ENCODE data around the gene CACNA2D3.

CACNA2D3 gene

DNA sequence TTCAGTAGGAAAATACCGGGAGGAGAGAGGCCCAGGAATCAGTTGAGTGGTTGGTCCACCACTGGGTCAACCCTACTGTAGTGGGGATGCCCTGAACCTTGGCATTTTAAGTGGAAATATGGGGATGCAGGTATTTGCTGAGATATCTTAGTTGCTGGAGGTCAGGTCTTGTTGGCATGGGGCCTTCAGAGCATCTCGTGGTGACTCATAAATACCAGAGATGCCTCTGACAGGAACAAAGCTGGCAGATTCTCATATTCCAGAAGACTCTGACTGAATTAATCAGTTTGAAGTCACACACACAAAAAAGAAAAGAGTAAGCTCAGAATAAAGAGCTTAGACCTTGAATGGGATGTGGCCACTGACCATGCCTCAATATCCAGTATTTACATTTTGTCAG is 91.6 kb downstream of the CACNA2D3 start:
- in situ Hi-C loops (cut with HindIII; ENCODE audit: low sequenced_read_pairs): no loop called here

DNA sequence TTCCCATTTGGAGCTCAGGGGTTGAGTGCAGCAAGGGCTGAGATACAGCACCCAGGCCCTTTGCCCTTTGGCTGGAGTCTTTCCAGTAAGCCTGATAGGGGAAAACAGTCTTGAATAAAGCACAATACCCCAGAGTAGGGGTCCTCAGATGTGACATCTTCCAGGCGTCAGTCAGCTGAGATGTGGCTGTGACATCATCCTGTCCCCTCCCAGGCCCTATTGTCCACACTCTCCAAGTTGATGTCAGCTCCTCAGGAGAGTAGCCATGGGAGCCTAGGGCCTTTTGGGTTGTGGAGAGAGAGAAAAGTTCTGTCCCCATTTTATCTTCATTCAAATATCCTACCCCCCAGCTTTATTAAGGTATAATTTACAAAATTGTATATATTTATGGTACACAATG is 92.5 kb downstream of the CACNA2D3 start:
- in situ Hi-C loops (cut with HindIII; ENCODE audit: low sequenced_read_pairs): no loop called here

DNA sequence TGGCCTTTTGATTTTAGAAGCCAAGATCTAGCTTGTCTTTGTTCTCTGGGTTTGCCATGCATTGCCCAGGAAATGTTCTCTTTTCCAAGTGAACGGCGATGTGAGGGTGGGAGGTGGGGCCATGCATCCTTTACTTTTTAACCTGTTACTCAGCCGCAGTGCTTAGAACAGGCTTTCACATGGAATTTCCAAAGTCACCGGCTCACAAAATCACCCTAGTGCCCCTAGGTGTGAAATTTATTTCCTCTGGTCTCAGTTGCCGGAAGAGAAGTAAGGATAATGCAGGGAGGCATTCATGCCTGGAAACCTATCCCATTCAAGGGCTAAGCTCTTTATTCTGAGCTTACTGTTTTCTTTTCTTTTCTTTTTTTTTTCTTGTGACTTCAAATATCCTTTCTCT is 93.2 kb downstream of the CACNA2D3 start:
- in situ Hi-C loops (cut with HindIII; ENCODE audit: low sequenced_read_pairs): no loop called here

DNA sequence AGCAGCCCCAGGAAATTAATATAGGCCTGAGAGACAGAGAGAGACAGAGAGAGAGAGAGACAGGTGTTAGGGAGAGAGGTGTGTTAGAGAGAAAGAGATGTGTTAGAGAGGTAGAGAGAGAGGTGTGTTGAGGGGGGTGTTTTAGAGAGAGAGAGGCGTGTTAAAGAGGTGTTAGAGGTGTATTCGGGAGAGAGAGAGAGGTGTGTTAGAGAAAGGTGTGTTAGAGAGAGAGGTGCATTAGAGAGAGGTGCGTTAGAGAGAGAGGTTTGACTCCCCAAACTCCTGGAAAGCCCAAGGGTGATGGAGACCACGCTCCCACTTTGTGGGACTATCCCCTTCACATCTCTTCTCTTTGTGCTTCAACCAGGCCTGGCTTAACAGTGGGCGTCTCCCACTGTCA is 95.5 kb downstream of the CACNA2D3 start:
- in situ Hi-C loops (cut with HindIII; ENCODE audit: low sequenced_read_pairs): no loop called here

DNA sequence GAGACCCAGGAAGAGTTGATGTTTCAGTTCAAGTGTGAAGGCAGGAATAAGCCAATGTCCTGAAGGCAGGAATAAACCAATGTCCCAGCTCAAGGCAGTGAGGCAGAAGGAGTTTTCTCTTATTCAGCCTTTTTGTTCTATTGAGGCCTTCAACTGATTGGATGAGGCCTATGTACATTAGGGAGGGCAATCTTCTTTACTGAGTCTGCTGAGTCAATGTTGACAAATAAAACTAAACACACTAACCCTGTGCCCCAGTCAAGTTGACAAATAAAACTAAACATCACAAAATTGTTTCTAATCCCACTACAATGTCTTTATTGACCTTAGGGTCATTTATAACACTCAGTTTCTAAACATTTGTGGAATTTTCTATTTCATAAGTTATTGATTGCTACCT is 100.0 kb downstream of the CACNA2D3 start:
- in situ Hi-C loops (cut with HindIII; ENCODE audit: low sequenced_read_pairs): no loop called here

DNA sequence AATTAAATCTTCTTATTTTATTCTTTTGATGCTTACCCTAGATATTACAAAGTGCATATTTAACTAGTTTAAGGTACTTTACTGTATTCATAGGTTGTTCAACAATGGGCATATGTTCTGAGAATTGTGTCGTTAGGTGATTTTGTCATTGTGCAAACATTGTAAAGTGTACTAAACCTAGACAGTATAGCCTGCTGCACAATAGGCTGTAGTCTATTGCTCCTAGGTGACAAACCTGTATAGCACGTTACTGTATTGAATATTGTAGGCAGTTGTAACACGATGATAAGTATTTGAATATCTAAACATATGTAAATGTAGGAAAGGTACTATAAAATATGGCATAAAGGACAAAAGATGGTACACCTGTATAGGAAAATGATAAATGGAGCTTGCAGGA is 100.7 kb downstream of the CACNA2D3 start:
- in situ Hi-C loops (cut with HindIII; ENCODE audit: low sequenced_read_pairs): no loop called here

DNA sequence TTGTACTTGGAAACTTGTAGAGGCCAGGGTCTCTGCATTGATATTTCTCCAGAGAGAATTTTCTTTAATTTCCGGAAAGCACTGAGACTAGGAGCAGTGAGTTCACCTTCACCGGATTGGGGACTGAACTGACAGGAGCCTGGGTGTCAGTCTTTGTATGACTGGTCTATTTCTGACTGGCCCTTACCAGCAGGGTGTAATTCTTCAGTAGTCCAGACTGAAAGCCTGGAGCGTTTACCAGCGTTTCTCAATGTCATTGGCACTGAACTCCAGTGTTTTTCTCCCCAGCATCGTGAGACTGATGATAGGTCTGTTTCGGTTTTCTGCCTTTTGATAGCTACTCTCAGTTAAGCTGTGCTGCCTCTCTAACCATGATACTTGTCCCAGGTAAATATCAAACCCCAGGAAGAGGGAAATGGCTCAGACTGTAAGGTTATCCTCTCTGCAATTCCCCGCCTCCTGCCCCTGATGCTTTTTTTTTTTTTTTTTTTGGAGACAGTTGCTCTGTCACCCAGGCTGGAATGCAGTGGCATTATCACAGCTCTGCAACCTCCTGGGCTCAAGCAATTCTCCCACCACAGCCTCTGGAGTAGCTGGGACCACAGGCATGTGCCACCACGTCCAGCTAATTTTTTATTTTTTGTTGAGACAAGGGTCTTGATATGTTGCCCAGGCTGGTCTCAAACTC is 103.6 kb downstream of the CACNA2D3 start:
- in situ Hi-C loops (cut with HindIII; ENCODE audit: low sequenced_read_pairs): no loop called here

DNA sequence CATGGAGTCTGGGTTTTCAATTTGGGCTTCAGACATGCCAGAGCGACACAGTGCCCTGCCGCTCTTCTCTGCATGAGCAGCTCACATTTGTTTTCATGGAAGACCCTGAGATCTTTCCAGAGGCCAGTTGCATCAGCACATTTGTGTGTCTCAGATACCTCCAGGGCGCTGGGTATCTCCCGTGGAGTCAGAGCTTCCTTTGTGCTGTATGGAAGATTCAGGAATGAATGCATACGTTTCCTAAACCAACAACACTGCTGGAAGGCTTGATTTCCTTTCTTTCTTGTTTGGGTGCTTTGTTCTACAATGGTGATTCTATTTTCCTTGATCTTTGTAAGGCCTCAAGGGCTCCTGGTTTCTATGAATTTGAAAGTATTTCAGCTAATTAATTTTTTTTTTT is 106.5 kb downstream of the CACNA2D3 start:
- in situ Hi-C loops (cut with HindIII; ENCODE audit: low sequenced_read_pairs): no loop called here

DNA sequence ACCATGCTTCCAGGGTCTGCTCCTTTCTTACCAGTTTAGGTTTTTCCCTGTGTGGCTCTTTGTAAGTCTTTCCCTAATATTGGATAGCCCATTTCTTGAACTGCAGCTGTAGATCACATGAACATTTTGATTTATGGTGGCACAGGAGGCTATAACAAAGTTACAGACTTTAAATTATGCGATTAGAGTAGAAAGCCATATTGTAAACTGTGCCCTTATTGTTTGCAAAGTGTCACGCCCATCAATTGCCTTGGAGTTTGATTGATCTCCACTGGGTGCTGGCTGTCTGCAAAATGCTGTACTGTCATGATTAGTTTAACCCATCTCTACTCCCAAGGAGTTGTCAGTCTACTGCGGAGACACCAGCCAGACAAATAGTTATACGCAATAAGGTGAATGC is 110.3 kb downstream of the CACNA2D3 start:
- in situ Hi-C loops (cut with HindIII; ENCODE audit: low sequenced_read_pairs): loop anchor here (5.0 kb wide), 1 partner anchor 95 kb away; no protein-coding TSS in a partner anchor

DNA sequence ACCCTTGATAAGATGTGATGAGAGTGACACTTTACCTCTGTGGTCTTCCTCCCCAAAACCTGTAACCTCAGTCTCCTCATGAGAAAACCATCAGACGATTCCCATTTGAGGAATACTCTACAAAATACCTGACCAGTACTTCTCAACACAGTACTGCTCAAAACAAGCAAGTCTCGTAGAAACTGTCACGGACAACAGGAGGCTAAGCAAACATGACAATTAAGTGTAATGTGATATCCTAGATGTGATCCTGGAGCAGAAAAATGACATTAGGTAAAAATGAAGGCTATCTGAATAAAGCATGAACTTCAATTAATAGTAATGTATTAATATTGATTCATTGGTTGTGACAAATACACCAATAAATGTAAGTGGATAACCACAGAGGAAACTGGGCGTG is 113.6 kb downstream of the CACNA2D3 start:
- in situ Hi-C loops (cut with HindIII; ENCODE audit: low sequenced_read_pairs): no loop called here

DNA sequence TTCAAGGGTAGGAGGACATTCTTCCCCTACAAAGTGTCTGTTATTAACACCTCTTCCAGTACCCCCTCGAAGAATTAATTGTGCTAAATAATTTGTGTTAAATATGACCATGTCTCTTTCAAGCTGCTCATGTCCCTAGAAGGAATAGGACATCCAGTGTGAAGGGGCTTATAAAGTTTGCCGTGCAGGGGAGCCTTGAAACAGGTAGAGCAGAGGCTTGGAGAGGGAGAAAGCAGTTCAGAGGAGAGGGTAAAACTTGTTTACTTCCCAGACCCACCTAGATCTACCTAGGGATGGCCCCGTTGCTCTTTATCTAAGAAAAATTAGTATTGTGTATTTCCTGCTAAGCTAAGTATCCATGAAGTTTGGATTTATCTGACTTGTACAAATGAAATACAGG is 114.8 kb downstream of the CACNA2D3 start:
- in situ Hi-C loops (cut with HindIII; ENCODE audit: low sequenced_read_pairs): no loop called here

DNA sequence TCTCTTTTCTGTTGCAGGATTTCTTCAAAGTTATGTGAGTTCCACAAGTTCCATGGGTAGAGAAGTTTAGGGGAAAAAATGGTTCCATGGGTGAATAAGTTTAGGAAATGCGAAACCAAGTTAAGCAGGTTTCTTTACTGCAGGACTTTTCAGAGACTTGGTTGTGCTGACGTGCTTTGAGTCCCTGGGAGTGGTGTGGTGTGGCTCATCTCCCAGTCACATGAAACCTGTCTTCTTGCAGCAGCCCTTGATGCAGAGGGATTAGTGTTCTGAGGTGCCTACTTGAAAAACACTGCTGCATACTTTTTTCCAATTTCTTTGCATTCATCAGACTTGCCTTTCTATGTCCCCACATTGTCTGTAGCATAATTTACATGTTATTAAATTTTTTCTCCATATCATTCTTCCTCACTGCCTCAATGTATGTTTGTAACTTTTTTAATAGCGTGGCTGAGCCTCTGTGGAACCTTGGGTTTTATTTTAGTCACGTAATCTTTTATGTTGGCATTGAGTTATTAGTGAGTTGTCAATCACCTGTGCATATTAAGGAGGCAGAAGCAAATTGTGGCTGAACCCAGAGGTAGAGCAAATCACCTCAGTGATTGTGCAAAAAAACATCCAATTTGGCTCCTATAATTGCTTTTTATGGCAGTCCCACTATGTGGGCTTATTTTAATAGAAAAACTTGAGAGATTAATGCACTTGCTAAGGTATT is 115.6 kb downstream of the CACNA2D3 start:
- in situ Hi-C loops (cut with HindIII; ENCODE audit: low sequenced_read_pairs): no loop called here

DNA sequence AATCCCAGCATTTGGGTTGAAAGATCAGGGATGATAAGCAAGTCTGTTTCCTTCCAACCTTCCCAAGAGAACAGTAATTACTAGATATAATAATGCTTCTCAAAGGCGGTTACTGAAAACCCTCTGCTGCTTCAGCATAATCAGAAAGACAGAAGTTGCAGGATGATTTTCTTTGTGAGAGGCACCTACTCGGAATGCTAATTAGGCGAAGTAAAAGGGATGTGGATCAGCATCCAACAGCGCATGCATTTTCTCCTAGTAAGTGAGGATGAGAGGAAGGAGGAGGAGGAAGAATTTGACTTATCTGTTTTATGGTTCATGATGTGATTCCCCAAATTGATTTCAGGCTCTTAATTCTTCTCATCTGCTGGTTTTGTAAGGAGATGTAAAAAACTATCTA is 118.0 kb downstream of the CACNA2D3 start:
- in situ Hi-C loops (cut with HindIII; ENCODE audit: low sequenced_read_pairs): no loop called here

DNA sequence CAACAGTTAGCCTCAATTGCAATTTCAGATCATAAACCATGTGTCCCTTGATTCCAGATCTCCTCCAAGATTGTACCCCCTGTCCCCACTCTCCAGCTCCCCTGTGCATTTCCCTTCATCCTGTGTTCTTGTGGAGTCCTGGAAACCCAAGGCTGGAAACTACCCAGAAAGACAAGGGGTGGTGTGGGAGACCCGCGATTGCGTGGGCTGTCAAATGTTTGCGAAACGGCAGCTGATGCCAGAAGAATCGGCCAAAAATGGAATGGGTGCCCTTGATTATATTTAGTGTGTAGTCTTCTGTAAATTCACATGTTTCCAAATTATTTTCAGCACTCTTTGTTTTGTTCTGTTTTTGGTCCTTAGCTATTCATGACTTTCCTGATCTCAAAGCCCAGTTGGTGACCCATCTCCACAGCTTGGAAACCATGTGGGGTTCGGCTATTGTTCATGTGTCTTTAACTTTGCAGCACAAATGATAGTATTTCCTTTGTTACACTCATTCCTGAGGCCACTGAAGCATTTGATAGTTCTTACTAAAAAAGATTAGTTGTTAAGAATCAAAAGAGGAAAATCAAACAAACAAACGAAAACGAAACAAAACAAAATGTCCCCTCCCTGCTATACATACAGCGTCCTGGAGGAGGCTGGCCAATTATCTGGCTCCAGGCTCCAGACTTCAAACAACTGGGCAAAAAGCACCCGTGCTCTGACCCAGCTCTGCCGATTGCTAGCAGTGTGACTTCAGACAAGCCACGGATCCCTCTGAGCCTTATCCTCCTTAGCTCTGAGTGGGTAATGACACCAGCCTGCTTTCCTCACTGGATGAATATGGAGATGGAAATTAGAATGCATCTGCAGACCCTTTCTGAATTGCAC is 120.9 kb downstream of the CACNA2D3 start:
- in situ Hi-C loops (cut with HindIII; ENCODE audit: low sequenced_read_pairs): no loop called here

DNA sequence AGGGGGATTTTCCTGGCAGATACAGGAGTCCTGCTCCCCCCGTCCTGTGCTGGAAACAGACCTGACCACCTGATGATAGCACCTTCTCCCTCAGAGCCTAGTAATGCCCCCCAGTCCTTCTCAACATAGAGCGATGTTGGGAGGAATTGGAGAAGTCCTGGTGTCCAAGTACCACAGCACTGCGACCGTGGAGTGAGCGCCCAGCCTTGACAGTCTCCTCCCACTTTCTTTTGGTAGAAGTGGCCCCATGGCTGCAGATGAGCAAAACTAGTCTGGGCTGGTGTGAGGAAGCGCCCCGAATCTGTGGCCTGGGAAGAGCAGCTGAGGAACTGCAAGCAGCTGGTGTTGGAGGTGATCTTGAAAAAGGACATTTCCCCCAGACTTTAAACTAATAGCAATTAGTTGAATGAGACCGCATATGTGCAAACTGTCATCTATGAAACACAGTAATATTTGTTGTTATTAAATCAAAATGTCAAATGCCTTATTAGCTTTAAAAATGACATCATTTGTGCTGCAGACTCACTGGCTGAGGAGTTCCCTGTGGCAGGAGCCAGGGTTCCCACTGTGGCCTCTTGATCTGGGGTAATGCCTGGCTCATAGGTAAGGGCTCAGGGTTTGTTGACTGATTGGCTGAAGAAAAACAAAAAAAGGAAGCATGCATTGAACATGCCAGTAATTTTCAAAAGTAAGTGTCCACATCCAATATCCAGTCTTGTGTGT is 121.8 kb downstream of the CACNA2D3 start:
- in situ Hi-C loops (cut with HindIII; ENCODE audit: low sequenced_read_pairs): no loop called here

DNA sequence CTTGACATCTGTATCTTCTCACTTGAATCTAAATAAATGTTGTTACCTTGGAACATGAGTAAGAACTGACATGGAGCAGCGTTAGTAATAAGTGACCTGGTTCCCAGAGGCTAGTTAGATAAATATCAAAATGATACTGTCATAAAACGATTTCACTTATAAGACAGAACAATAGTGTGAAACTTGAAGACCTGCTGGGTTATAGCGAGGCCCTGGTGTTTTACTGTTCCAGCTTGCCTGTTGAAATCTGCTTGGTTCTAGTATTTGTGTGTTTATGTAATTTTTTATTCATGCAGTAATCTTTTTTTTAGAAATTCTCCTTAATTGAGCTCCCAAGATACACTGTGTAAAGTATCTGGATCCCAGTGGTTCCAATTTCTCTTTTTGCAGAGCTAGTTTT is 129.4 kb downstream of the CACNA2D3 start:
- in situ Hi-C loops (cut with HindIII; ENCODE audit: low sequenced_read_pairs): no loop called here

DNA sequence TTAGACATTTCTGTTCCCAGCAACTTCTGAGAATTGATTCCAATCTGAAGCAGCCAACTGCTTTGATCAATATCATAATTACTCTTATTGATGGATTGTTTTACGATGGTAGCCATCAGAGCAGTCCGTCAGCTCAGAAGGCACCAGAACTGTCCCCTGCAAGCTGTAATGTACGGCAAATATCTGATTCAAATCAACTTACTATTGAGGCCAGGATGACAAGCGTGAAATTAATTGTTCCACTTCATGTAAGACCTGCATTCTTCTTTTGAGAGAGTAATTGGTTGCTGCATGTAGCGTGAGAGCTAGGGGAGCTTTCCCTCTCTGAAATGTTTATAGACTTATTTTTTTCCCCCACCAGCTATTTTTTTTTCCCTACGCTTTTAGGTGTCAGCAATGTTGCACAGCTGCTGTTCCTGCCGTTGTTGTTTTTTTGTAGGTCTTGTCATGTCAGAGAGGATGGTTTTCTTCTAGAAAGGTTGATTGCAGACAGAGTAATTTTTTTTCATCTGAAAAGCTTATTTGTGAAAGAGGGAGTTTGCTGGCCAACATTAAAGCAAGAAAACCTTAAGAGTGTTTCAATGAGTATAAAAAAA is 134.9 kb downstream of the CACNA2D3 start:
- in situ Hi-C loops (cut with HindIII; ENCODE audit: low sequenced_read_pairs): no loop called here

DNA sequence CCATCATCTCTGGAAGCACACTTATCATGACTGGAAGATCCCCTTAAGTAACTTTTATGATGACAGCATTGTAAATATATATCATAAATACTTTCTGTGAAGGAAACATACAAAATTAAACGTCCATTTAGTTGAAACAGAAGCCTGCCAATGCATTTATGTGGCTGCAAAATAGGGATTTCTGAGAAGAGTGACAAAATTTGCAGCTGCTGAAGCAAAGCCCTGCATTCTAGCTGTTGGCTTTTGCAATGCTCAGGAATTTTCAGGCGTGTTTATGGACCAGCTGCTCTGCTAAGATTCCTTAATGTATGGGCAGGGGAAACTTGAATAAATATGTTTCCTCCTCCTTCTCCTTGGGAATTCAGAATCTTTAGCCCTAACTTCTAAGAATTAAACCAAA is 137.3 kb downstream of the CACNA2D3 start:
- in situ Hi-C loops (cut with HindIII; ENCODE audit: low sequenced_read_pairs): no loop called here

DNA sequence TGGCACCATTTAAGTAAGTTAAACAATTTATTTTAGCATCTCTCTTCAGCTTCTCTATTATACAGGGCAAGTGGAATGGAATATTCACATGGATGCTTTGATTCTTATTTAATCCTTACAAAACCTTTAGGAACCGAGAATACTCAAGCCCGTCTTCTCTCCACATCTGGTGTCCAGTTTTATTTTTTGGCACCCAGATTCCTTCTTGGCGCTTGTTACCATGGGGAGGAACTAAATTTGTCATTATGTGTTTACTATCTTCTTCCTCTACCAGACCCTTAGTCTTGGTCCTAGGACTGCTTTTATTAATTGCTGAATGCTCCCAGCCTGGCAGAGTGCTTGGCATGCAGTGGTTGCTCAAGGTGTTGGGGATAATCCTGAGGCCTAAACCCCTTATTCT is 138.8 kb downstream of the CACNA2D3 start:
- in situ Hi-C loops (cut with HindIII; ENCODE audit: low sequenced_read_pairs): no loop called here

DNA sequence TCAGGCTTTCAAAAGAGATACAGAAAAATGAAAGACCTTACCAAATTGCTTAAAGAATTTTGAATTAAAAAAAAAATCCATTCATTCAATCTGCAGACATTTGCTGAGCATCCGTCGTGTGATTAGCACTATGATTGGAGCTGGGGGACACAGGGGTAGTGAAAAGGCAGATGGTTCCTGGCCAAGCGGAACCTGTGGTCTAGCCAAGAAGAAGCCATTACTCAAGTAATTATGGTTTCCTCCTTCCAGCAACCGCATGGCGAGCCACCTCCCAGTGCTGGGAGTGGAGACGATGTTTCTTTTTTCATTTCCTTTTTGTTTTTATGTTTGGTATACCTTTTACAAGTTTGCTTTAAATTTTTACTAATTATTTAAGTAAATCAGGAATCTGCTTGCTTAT is 140.2 kb downstream of the CACNA2D3 start:
- in situ Hi-C loops (cut with HindIII; ENCODE audit: low sequenced_read_pairs): no loop called here

DNA sequence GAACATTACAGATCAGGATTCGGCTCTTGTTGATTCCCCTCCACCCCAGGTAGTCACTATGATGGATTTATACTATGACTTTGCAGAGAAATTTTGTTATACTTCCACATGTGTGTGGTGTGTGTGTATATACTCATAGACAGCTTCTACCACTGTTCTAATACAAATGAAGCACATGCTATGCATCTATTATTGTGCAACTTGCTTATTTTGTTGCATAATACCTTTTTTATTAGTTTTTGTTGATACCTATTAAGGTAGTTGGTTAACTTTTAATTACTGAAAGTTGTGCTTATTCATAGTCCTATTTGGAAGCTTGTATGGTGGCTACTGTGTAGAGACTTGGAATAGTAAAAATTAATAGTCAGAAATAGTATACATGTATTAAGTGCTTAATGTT is 140.6 kb downstream of the CACNA2D3 start:
- in situ Hi-C loops (cut with HindIII; ENCODE audit: low sequenced_read_pairs): no loop called here

Data from endothelial cell of hepatic sinusoid (primary cell).